H9 (cell line): Measurements from ENCODE around the gene SCRN3. TPM values are rescaled to one million over a fixed set of nuclear protein-coding genes. Genes with fewer than 3 reads are reported as not detected.
A peak's percentile ranks its signal among the peaks of the same experiment; 100 is the strongest.

ENCODE experiments used
- DNase-seq: peaks from one replicate; pipeline ENCODE4 v3.0.0-alpha.2; 2017
- H2AFZ ChIP-seq: one replicate; pipeline ENCODE4 v1.6.1; 2013; ENCODE audit warnings: mild to moderate bottlenecking, low read length, control low read depth, moderate library complexity
- H2AK5ac ChIP-seq: 2 replicates; pipeline ENCODE4 v1.6.1; 2013; ENCODE audit warnings: low read length, control low read depth, mixed read lengths; ENCODE audit not compliant: insufficient read length
- H2BK120ac ChIP-seq: one replicate; pipeline ENCODE4 v1.6.1; 2013; ENCODE audit warnings: low read depth, mild to moderate bottlenecking, low read length, control low read depth, inconsistent platforms; ENCODE audit not compliant: poor library complexity, severe bottlenecking
- H2BK12ac ChIP-seq: 2 replicates; pipeline ENCODE4 v1.6.1; 2013; ENCODE audit warnings: low read length, control low read depth, mixed read lengths, low read depth; ENCODE audit not compliant: insufficient read length
- H2BK15ac ChIP-seq: 2 replicates; pipeline ENCODE4 v1.6.1; 2013; ENCODE audit warnings: low read depth, low read length, control low read depth
- H2BK20ac ChIP-seq: one replicate; pipeline ENCODE4 v1.6.1; 2013; ENCODE audit warnings: low read depth, mild to moderate bottlenecking, low read length, control low read depth, inconsistent platforms; ENCODE audit not compliant: poor library complexity, severe bottlenecking
- H2BK5ac ChIP-seq: 2 replicates; pipeline ENCODE4 v1.6.1; 2013; ENCODE audit warnings: low read length, control low read depth, mixed read lengths; ENCODE audit not compliant: insufficient read length
- H3K14ac ChIP-seq: 2 replicates; pipeline ENCODE4 v1.6.1; 2013; ENCODE audit warnings: low read length, control low read depth; ENCODE audit not compliant: insufficient read depth
- H3K18ac ChIP-seq: 2 replicates; pipeline ENCODE4 v1.6.1; 2013; ENCODE audit warnings: low read depth, mild to moderate bottlenecking, mixed read lengths, low read length, control low read depth; ENCODE audit not compliant: insufficient read length
- H3K23ac ChIP-seq: 2 replicates; pipeline ENCODE4 v1.6.1; 2013; ENCODE audit warnings: low read length, control low read depth, mixed read lengths, low read depth; ENCODE audit not compliant: insufficient read length
- H3K23me2 ChIP-seq: 2 replicates; pipeline ENCODE4 v1.6.1; 2013; ENCODE audit warnings: low read depth, mild to moderate bottlenecking, mixed read lengths, low read length, control low read depth; ENCODE audit not compliant: insufficient read length, poor library complexity, severe bottlenecking
- H3K27ac ChIP-seq: 2 replicates; pipeline ENCODE4 v1.5.1; 2013; ENCODE audit warnings: low read length, control low read depth, mixed read lengths, low read depth; ENCODE audit not compliant: insufficient read length
- H3K27me3 ChIP-seq: 2 replicates; pipeline ENCODE4 v1.6.1; 2013; ENCODE audit warnings: low read length, control low read depth, inconsistent platforms; ENCODE audit not compliant: insufficient read depth
- H3K4ac ChIP-seq: 2 replicates; pipeline ENCODE4 v1.6.1; 2013; ENCODE audit warnings: low read depth, mild to moderate bottlenecking, control low read depth, inconsistent platforms, low read length, moderate library complexity
- H3K4me1 ChIP-seq: 2 replicates; pipeline ENCODE4 v1.6.1; 2013; ENCODE audit warnings: low read length, control low read depth, inconsistent platforms; ENCODE audit not compliant: insufficient read depth
- H3K4me2 ChIP-seq: 2 replicates; pipeline ENCODE4 v1.6.1; 2013; ENCODE audit warnings: low read length, control low read depth, mixed read lengths; ENCODE audit not compliant: insufficient read length, insufficient read depth
- H3K56ac ChIP-seq: 2 replicates; pipeline ENCODE4 v1.6.1; 2013; ENCODE audit warnings: low read depth, mild to moderate bottlenecking, mixed read lengths, low read length, control low read depth; ENCODE audit not compliant: insufficient read length
- H3K79me1 ChIP-seq: 2 replicates; pipeline ENCODE4 v1.6.1; 2013; ENCODE audit warnings: low read depth, mild to moderate bottlenecking, moderate library complexity, low read length, control low read depth, inconsistent platforms; ENCODE audit not compliant: insufficient read depth, poor library complexity, severe bottlenecking
- H3K79me2 ChIP-seq: 2 replicates; pipeline ENCODE4 v1.6.1; 2013; ENCODE audit warnings: low read length, control low read depth, inconsistent platforms; ENCODE audit not compliant: insufficient read depth
- H3K9ac ChIP-seq: 2 replicates; pipeline ENCODE4 v1.6.1; 2013; ENCODE audit warnings: low read length, control low read depth, mixed read lengths; ENCODE audit not compliant: insufficient read length; ENCODE audit errors: extremely low read depth
- H3K9me3 ChIP-seq: one replicate; pipeline ENCODE4 v1.6.1; 2013; ENCODE audit warnings: low read depth, low read length, inconsistent platforms; ENCODE audit not compliant: control insufficient read depth
- H3T11ph ChIP-seq: one replicate; pipeline ENCODE4 v1.6.1; 2013; ENCODE audit warnings: mild to moderate bottlenecking, low read length, control low read depth, inconsistent platforms
- H4K20me1 ChIP-seq: one replicate; pipeline ENCODE4 v1.6.1; 2013; ENCODE audit not compliant: control insufficient read depth, insufficient read length, insufficient read depth
- H4K5ac ChIP-seq: 2 replicates; pipeline ENCODE4 v1.6.1; 2013; ENCODE audit warnings: low read depth, mild to moderate bottlenecking, mixed read lengths, low read length, control low read depth; ENCODE audit not compliant: insufficient read length
- H4K8ac ChIP-seq: replicated peaks from 2 replicates; pipeline ENCODE4 v1.6.1; 2013; ENCODE audit warnings: low read length, control low read depth, mixed read lengths, low read depth; ENCODE audit not compliant: insufficient read length
- H4K91ac ChIP-seq: 2 replicates; pipeline ENCODE4 v1.6.1; 2013; ENCODE audit warnings: low read depth, mild to moderate bottlenecking, moderate library complexity, mixed read lengths, low read length, control low read depth; ENCODE audit not compliant: insufficient read length
- H3K27ac Mint-ChIP-seq, 3 experiments: 2 replicates in 2 of 3; 3 replicates in 1 of 3; pipeline ENCODE4 v1.8.0; 2020 to 2021; ENCODE audit warnings: mixed read lengths in 3 of 3, mild to moderate bottlenecking in 1 of 3, moderate library complexity in 1 of 3
- H3K27me3 Mint-ChIP-seq: 2 replicates; pipeline ENCODE4 v1.8.0; 2021; ENCODE audit warnings: low read depth, mild to moderate bottlenecking, moderate library complexity, mixed read lengths
- H3K36me3 Mint-ChIP-seq, 3 experiments: 2 replicates in 2 of 3; 3 replicates in 1 of 3; pipeline ENCODE4 v1.8.0; 2020 to 2021; ENCODE audit warnings: low read depth in 3 of 3, mixed read lengths in 3 of 3; ENCODE audit not compliant: insufficient read depth in 1 of 3
- H3K4me1 Mint-ChIP-seq, 2 experiments: 2 replicates each; pipeline ENCODE4 v1.8.0; 2020; ENCODE audit warnings: mixed read lengths in 2 of 2
- H3K4me3 Mint-ChIP-seq, 2 experiments: 2 replicates in 1 of 2; 3 replicates in 1 of 2; pipeline ENCODE4 v1.8.0; 2020 to 2021; ENCODE audit warnings: mild to moderate bottlenecking in 2 of 2, mixed read lengths in 2 of 2, moderate library complexity in 1 of 2
- H3K9me3 Mint-ChIP-seq, 2 experiments: 2 replicates in 1 of 2; 3 replicates in 1 of 2; pipeline ENCODE4 v1.8.0; 2020; ENCODE audit warnings: mild to moderate bottlenecking in 2 of 2, mixed read lengths in 2 of 2, moderate library complexity in 1 of 2
- CTCF ChIP-seq: fragments of 200-600 bp; sonication (generic); conservative IDR thresholded peaks from 3 replicates; pipeline ENCODE4 v1.8.0; 2021; ENCODE audit warnings: antibody characterized with exemption, mild to moderate bottlenecking
- WGBS: extraction: QIAGEN DNeasy Blood & Tissue Kit; methylation state at CpG from one replicate; pipeline ENCODE4 v1.1.7; 2013; ENCODE audit warnings: missing lambda C conversion rate, low lambda C conversion rate, mixed read lengths; ENCODE audit not compliant: insufficient read length; ENCODE audit errors: extremely low coverage; 5-methylcytosine and 5-hydroxymethylcytosine counted together
- total RNA-seq: library from RNA; stranded (reverse); gene quantifications from 2 replicates; pipeline ENCODE4 v1.2.1, GENCODE V29; 2021

The SCRN3 gene
- total RNA-seq, 1 experiment from 2014 or later = 8.7 TPM

GRCh38 chr2:174465327-174465726 lies 69.8 kb downstream of the SCRN3 start:
- H2BK12ac ChIP-seq = no peak overlapping the region
- H3K4ac ChIP-seq = no peak overlapping the region
- no peaks in the 10 kb centered on the region for H3K79me1 ChIP-seq
- WGBS = no CpG with 5 or more reads among the region's 4 CpGs
- no peak overlapping the region for H4K91ac ChIP-seq
- no peak overlapping the region for H3K18ac ChIP-seq
- H3K56ac ChIP-seq = no peak overlapping the region
- Mint-ChIP-seq H3K27me3 (peaks cover 14% of the 10 kb centered on the region), H3K4me3 (no peak overlapping the region), H3K36me3 (no peaks in the 10 kb centered on the region), H3K27ac (no peak overlapping the region), H3K4me1 (no peaks in the 10 kb centered on the region), H3K9me3 (no peaks in the 10 kb centered on the region)
- H3K9ac ChIP-seq = no peak overlapping the region
- no peak overlapping the region for H2BK5ac ChIP-seq
- peak; percentile 67 for DNase-seq
- H2AK5ac ChIP-seq = no peak overlapping the region
- no peaks in the 10 kb centered on the region for H3K9me3 ChIP-seq
- no peak overlapping the region for H3K27ac ChIP-seq
- H3K4me2 ChIP-seq = no peak overlapping the region
- no peak overlapping the region for H4K5ac ChIP-seq
- no peak overlapping the region for H2BK20ac ChIP-seq
- H4K20me1 ChIP-seq = no peaks in the 10 kb centered on the region
- no peak overlapping the region for H3K14ac ChIP-seq
- H3K79me2 ChIP-seq = no peaks in the 10 kb centered on the region
- no peaks in the 10 kb centered on the region for H3K4me1 ChIP-seq
- no peak overlapping the region for H2BK15ac ChIP-seq
- H4K8ac ChIP-seq = no peak overlapping the region
- no peak overlapping the region for H3K23ac ChIP-seq
- H3K23me2 ChIP-seq = no peaks in the 10 kb centered on the region
- no peaks in the 10 kb centered on the region for H3K27me3 ChIP-seq
- no peak overlapping the region for H2BK120ac ChIP-seq
- TF ChIP-seq CTCF = peak; percentile 36; the same call in 1 of the 3 replicates
- no peak overlapping the region for H2AFZ ChIP-seq
- H3T11ph ChIP-seq = no peak overlapping the region
